GM23248 (cell line): ENCODE results near the gene KIF13A. TPM values are rescaled to one million over a fixed set of nuclear protein-coding genes. Genes with fewer than 3 reads are reported as not detected.

Source experiments
- DNase-seq: peaks from one replicate; pipeline ENCODE4 v3.0.0-alpha.2; 2015
- H2AFZ ChIP-seq: fragments of 200-600 bp; sonication (generic); 2 replicates; pipeline ENCODE4 v1.6.1; 2016; ENCODE audit warnings: antibody characterized with exemption
- H3F3A ChIP-seq: fragments of 200-600 bp; sonication (generic); 2 replicates; pipeline ENCODE4 v1.6.1; 2016; ENCODE audit warnings: mild to moderate bottlenecking, antibody characterized with exemption, mixed run types; ENCODE audit not compliant: insufficient read depth
- H3K27ac ChIP-seq: fragments of 200-600 bp; sonication (generic); 2 replicates; pipeline ENCODE4 v1.5.1; 2016; ENCODE audit warnings: mild to moderate bottlenecking
- H3K27me3 ChIP-seq: fragments of 200-600 bp; sonication (generic); replicated peaks from 2 replicates; pipeline ENCODE4 v1.6.1; 2016; ENCODE audit warnings: mild to moderate bottlenecking; ENCODE audit not compliant: insufficient read depth
- H3K36me3 ChIP-seq: fragments of 200-600 bp; sonication (generic); 2 replicates; pipeline ENCODE4 v1.6.1; 2016; ENCODE audit warnings: low read depth, mild to moderate bottlenecking
- H3K4me1 ChIP-seq: fragments of 200-600 bp; sonication (generic); 2 replicates; pipeline ENCODE4 v1.6.1; 2016; ENCODE audit warnings: mild to moderate bottlenecking; ENCODE audit not compliant: insufficient read depth
- H3K4me2 ChIP-seq: fragments of 200-600 bp; sonication (generic); one replicate; pipeline ENCODE4 v1.6.1; 2016; ENCODE audit warnings: mild to moderate bottlenecking; ENCODE audit not compliant: unreplicated experiment
- H3K4me3 ChIP-seq: fragments of 200-600 bp; sonication (generic); 2 replicates; pipeline ENCODE4 v1.5.1; 2016; ENCODE audit warnings: mild to moderate bottlenecking
- H3K79me2 ChIP-seq: fragments of 200-600 bp; sonication (generic); 2 replicates; pipeline ENCODE4 v1.6.1; 2016; ENCODE audit warnings: mild to moderate bottlenecking; ENCODE audit not compliant: insufficient read depth
- H3K9ac ChIP-seq: fragments of 200-600 bp; sonication (generic); 2 replicates; pipeline ENCODE4 v1.6.1; 2016; ENCODE audit warnings: mild to moderate bottlenecking
- H3K9me2 ChIP-seq: fragments of 200-600 bp; sonication (generic); 2 replicates; pipeline ENCODE4 v1.6.1; 2016; ENCODE audit warnings: mixed run types, mild to moderate bottlenecking, moderate library complexity; ENCODE audit not compliant: insufficient read depth
- H3K9me3 ChIP-seq: fragments of 200-600 bp; sonication (generic); one replicate; pipeline ENCODE4 v1.6.1; 2017; ENCODE audit warnings: low read depth
- H4K20me1 ChIP-seq: fragments of 200-600 bp; sonication (generic); 2 replicates; pipeline ENCODE4 v1.6.0; 2016; ENCODE audit not compliant: insufficient read depth
- EZH2 ChIP-seq: fragments of 200-600 bp; sonication (generic); IDR thresholded peaks from 2 replicates; pipeline ENCODE4 v1.6.1; 2018; ENCODE audit warnings: antibody characterized with exemption, mild to moderate bottlenecking; ENCODE audit not compliant: insufficient read depth, poor library complexity, severe bottlenecking
- EZH2phosphoT487 ChIP-seq: fragments of 200-600 bp; sonication (generic); IDR thresholded peaks from 2 replicates; pipeline ENCODE4 v1.6.1; 2018; ENCODE audit warnings: antibody characterized with exemption, moderate library complexity, mild to moderate bottlenecking, low read depth; ENCODE audit not compliant: insufficient read depth
- WGBS, 2 experiments: methylation state at CpG; one replicate each; pipeline ENCODE4 v1.1.6; 2015 to 2017; ENCODE audit warnings: low lambda C conversion rate in 2 of 2, low coverage in 1 of 2; ENCODE audit errors: missing lambda C conversion rate in 2 of 2; 5-methylcytosine and 5-hydroxymethylcytosine counted together
- in situ Hi-C: fragments of 300-500 bp; cut with MboI; formaldehyde crosslinking; loops from 2 replicates; pipeline ENCODE4 v1.15.0; 2020
- polyA plus RNA-seq: library from polyadenylated mRNA; unstranded; fragments of >200 nt; fragmentation: Nextera tagmentation; extraction: Ambion mirVana; gene quantifications from 2 replicates; pipeline ENCODE4 v1.2.1, GENCODE V29; 2016
- total RNA-seq: library from RNA; depleted of rRNA; stranded (reverse); fragments of >200 nt; shearing (Covaris generic); gene quantifications from 2 replicates; pipeline ENCODE4 v1.2.3, GENCODE V29; 2014

Gene KIF13A
- total and polyA plus RNA-seq, 2 experiments from 2014 or later, result 5.0 to 46.0 TPM

DNA sequence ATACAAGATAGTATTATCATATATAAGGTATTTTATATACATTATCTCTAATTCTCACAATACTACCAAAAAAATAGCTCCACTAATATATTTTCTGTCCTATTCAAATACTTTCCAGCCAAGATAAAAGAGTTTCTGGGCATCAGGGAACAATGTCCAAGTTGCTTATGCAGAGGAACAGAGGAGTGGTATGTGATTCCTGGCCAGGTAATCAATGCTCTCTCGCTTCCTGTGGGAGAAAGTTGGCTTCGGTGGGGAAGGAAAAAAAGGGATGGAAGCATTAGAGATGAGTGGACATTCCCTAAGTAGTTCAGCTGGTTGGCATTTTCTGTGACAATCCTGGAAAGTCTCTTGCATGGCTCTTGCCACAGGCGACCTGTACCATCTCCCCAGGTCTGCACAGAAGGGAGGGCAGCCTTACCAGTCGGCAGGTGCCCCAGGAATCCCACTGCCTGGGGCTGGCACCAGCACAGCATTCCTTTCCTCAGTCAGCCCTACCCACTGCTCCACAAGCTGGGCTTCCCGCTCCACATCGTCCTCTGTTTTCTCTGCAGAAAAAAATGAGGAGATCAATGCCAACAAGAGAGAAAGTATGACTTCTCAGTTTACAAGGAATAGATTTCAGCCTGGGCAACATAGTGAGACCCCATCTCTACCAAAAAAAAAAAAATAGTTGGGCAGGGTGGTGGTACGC is 202.2 kb downstream of the KIF13A start:
- no peaks in the 10 kb centered on the region for H3K4me1 ChIP-seq

DNA sequence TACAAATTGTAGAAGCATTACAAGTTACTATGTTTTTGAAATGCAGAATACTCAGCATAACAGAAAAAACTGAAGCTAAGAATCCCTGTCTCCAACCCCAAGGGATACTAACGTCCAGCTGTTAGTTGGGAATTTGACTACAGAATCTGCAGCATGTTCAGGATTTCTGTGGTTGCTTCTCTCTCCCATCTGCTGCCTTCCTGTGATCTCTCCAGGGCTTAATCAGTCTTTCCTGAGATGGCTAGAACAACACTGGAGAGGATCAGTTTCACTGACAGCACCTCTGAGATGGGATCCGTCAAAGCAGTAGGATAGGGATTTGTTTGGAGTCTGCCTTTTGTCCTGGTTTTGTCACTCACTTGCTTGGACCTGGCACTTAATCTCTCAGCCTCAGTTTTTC is 207.4 kb downstream of the KIF13A start:
- no peaks in the 10 kb centered on the region for H3K9me2 ChIP-seq
- in situ Hi-C loops, result no loop called here
- no peaks in the 10 kb centered on the region for H3K79me2 ChIP-seq
- no peaks in the 10 kb centered on the region for H3K9me3 ChIP-seq
- peaks cover 74% of the 10 kb centered on the region for H3K36me3 ChIP-seq
- WGBS, 2 experiments, result 90 to 92% methylated on average over 2 of the region's 2 CpGs
- no peaks in the 10 kb centered on the region for H3K27me3 ChIP-seq
- no peaks in the 10 kb centered on the region for H3F3A ChIP-seq
- no peaks in the 10 kb centered on the region for H4K20me1 ChIP-seq
- no peak overlapping the region for H3K27ac ChIP-seq
- H3K4me2 ChIP-seq, result no peak overlapping the region
- DNase-seq, result no peak
- no peak overlapping the region for H2AFZ ChIP-seq
- no peak overlapping the region for H3K9ac ChIP-seq
- no peaks in the 10 kb centered on the region for H3K4me1 ChIP-seq
- no peak overlapping the region for H3K4me3 ChIP-seq
- TF ChIP-seq EZH2 (no peak), EZH2phosphoT487 (no peak)

More for the DNA sequence above, 202.2 kb downstream of the KIF13A start:
- DNase-seq, result no peak
- Histone ChIP-seq H3F3A (no peaks in the 10 kb centered on the region), H3K36me3 (peaks cover 59% of the 10 kb centered on the region), H3K4me3 (no peak overlapping the region), H3K79me2 (no peaks in the 10 kb centered on the region), H3K9me2 (no peaks in the 10 kb centered on the region), H2AFZ (no peak overlapping the region), H3K9me3 (no peaks in the 10 kb centered on the region), H3K27ac (no peak overlapping the region), H4K20me1 (no peaks in the 10 kb centered on the region), H3K4me2 (no peak overlapping the region), H3K9ac (no peak overlapping the region), H3K27me3 (no peaks in the 10 kb centered on the region)
- WGBS, 2 experiments, result 78 to 85% methylated on average over 7 of the region's 7 CpGs
- in situ Hi-C loops, result no loop called here
- TF ChIP-seq EZH2 (no peak), EZH2phosphoT487 (no peak)

DNA sequence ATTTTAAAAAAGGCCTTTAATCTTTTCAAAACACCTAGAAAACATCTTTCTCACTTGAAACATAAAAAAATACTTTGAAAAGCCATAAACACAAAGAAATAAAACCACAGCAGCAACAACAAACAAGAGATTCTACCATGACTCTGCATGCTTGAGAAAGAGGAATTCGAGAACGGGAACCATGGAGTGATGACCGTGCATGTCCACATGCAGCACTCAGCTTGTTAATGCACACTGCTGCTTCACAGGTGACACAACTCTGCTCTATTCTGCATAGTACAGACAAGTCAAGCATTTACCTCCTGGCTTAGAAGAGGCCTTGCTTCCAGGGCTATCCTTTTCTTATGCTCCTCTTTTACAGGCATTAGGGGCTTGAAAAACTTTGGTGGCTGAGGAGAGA is 215.8 kb downstream of the KIF13A start:
- no peak overlapping the region for H3K9ac ChIP-seq
- H3K4me2 ChIP-seq, result no peak overlapping the region
- DNase-seq, result no peak
- no peaks in the 10 kb centered on the region for H3K9me3 ChIP-seq
- H3K27me3 ChIP-seq, result no peaks in the 10 kb centered on the region
- H3K4me1 ChIP-seq, result no peaks in the 10 kb centered on the region
- no peak for TF ChIP-seq EZH2phosphoT487
- TF ChIP-seq EZH2, result no peak
- WGBS, 2 experiments, result 96 to 99% methylated on average over 3 of the region's 3 CpGs
- H2AFZ ChIP-seq, result no peak overlapping the region
- H3K27ac ChIP-seq, result no peak overlapping the region
- no peaks in the 10 kb centered on the region for H3K9me2 ChIP-seq
- H4K20me1 ChIP-seq, result no peaks in the 10 kb centered on the region
- H3K79me2 ChIP-seq, result no peaks in the 10 kb centered on the region
- peaks cover 75% of the 10 kb centered on the region for H3K36me3 ChIP-seq
- H3K4me3 ChIP-seq, result no peak overlapping the region
- in situ Hi-C loops, result no loop called here
- 0 out of 2 replicates have a peak, but pooled peaks cover 12% of the 10 kb centered on the region for H3F3A ChIP-seq

DNA sequence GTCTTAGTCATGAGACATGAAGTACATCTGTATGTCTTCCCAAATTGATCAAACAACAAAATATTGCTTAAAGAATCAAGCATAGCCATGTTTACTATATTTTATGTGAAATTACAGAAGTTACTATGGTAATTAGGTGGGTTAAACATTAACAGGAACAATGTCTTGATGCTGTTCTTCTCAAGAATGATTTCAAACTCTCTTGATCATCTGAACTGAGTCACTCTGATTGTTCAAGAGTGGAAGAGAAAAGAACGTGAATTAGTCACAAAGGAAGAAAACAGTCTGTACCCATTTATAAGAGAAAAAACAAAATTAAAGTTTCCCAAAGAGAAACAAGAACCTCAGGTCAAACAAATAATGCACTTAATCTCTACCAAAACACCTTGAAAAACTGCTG is 218.6 kb downstream of the KIF13A start:
- Histone ChIP-seq H3K9ac (no peak overlapping the region), H3K4me2 (no peak overlapping the region), H3K4me3 (no peak overlapping the region), H4K20me1 (no peaks in the 10 kb centered on the region), H3F3A (0 out of 2 replicates have a peak, but pooled peaks cover 12% of the 10 kb centered on the region), H3K79me2 (no peaks in the 10 kb centered on the region), H3K9me3 (no peaks in the 10 kb centered on the region), H3K27ac (no peak overlapping the region), H2AFZ (no peak overlapping the region), H3K4me1 (no peaks in the 10 kb centered on the region), H3K36me3 (peaks cover 62% of the 10 kb centered on the region), H3K9me2 (no peaks in the 10 kb centered on the region), H3K27me3 (no peaks in the 10 kb centered on the region)
- in situ Hi-C loops, result no loop called here
- DNase-seq, result peak; percentile 8
- 73 to 75% methylated on average over 1 of the region's 1 CpG for WGBS, 2 experiments
- TF ChIP-seq EZH2phosphoT487 (no peak), EZH2 (no peak)

DNA sequence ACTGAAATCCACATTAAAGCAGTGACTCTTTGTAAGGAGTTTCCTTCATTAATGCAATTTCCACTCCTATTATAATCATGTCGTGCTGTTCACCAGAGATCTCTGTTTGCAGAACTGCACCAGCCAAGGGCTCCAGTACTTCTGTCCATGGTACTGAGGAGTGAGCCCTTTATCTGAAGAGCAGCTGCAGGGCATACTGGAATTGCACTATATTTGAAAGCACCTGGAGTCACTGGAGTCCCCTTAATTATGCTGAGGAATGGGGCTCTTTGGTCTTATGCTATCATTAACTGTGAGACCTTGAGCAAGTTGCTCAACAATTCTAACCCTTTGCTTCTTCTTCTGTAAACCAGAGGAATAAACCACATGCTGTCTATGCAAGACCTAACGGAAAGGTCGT is 219.0 kb downstream of the KIF13A start:
- no peak overlapping the region for H3K4me2 ChIP-seq
- H2AFZ ChIP-seq, result no peak overlapping the region
- H3K79me2 ChIP-seq, result no peaks in the 10 kb centered on the region
- no peaks in the 10 kb centered on the region for H3K27me3 ChIP-seq
- in situ Hi-C loops, result no loop called here
- H3K9me2 ChIP-seq, result no peaks in the 10 kb centered on the region
- TF ChIP-seq EZH2phosphoT487 (no peak), EZH2 (no peak)
- no peaks in the 10 kb centered on the region for H3K9me3 ChIP-seq
- H3K4me1 ChIP-seq, result no peaks in the 10 kb centered on the region
- peak; percentile 38 for DNase-seq
- H4K20me1 ChIP-seq, result no peaks in the 10 kb centered on the region
- WGBS, 2 experiments, result 65 to 69% methylated on average over 3 of the region's 3 CpGs
- 0 out of 2 replicates have a peak, but pooled peaks cover 11% of the 10 kb centered on the region for H3F3A ChIP-seq
- H3K9ac ChIP-seq, result no peak overlapping the region
- no peak overlapping the region for H3K27ac ChIP-seq
- H3K36me3 ChIP-seq, result peaks cover 62% of the 10 kb centered on the region
- no peak overlapping the region for H3K4me3 ChIP-seq
